Naive B cell (primary cell): ENCODE measurements around the gene ADAM10. TPM values are rescaled to one million over a fixed set of nuclear protein-coding genes. Genes with fewer than 3 reads are reported as not detected.

Experiments
- ATAC-seq, 2 donors: fragments of 150-1000 bp; cut with Tn5 transposase; 2 replicates each; pipeline ENCODE4 v1.10.0; 2021; ENCODE audit warnings: low read depth in 2 of 2, mild to moderate bottlenecking in 2 of 2, moderate library complexity in 2 of 2
- DNase-seq: peaks from one replicate; pipeline ENCODE4 v3.0.0; 2022
- H3K27ac Mint-ChIP-seq, 6 donors: one replicate each; pipeline ENCODE4 v1.8.0; 2020 to 2022; ENCODE audit warnings: mild to moderate bottlenecking in 6 of 6, mixed read lengths in 6 of 6, moderate library complexity in 5 of 6, inconsistent platforms in 2 of 6
- H3K27me3 Mint-ChIP-seq, 3 donors: one replicate each; pipeline ENCODE4 v1.8.0; 2021 to 2022; ENCODE audit warnings: mixed read lengths in 3 of 3, mild to moderate bottlenecking in 1 of 3
- H3K36me3 Mint-ChIP-seq, 2 donors: one replicate each; pipeline ENCODE4 v1.8.0; 2020 to 2022; ENCODE audit warnings: mixed read lengths in 2 of 2, inconsistent platforms in 1 of 2, mild to moderate bottlenecking in 1 of 2
- H3K4me1 Mint-ChIP-seq, 3 donors: one replicate each; pipeline ENCODE4 v1.8.0; 2020 to 2022; ENCODE audit warnings: mixed read lengths in 3 of 3, inconsistent platforms in 1 of 3, mild to moderate bottlenecking in 1 of 3, moderate library complexity in 1 of 3
- H3K4me3 Mint-ChIP-seq, 8 donors: one replicate each; pipeline ENCODE4 v1.8.0; 2020 to 2022; ENCODE audit warnings: mild to moderate bottlenecking in 8 of 8, mixed read lengths in 8 of 8, moderate library complexity in 8 of 8, inconsistent platforms in 2 of 8
- H3K9me3 Mint-ChIP-seq, 7 donors: one replicate each; pipeline ENCODE4 v1.8.0; 2020 to 2022; ENCODE audit warnings: mixed read lengths in 7 of 7, mild to moderate bottlenecking in 5 of 7, inconsistent platforms in 2 of 7, moderate library complexity in 1 of 7
- polyA plus RNA-seq, 6 donors: library from polyadenylated mRNA; unstranded; fragments of 300-500 nt; fragmentation: Illumina TruSeq; gene quantifications; one replicate each; pipeline ENCODE4 v1.2.3, GENCODE V29; 2021; ENCODE audit warnings: low read depth in 6 of 6

ADAM10 gene
- polyA plus RNA-seq, 6 donors from 2014 or later = 112 to 148 (median 126) TPM

DNA sequence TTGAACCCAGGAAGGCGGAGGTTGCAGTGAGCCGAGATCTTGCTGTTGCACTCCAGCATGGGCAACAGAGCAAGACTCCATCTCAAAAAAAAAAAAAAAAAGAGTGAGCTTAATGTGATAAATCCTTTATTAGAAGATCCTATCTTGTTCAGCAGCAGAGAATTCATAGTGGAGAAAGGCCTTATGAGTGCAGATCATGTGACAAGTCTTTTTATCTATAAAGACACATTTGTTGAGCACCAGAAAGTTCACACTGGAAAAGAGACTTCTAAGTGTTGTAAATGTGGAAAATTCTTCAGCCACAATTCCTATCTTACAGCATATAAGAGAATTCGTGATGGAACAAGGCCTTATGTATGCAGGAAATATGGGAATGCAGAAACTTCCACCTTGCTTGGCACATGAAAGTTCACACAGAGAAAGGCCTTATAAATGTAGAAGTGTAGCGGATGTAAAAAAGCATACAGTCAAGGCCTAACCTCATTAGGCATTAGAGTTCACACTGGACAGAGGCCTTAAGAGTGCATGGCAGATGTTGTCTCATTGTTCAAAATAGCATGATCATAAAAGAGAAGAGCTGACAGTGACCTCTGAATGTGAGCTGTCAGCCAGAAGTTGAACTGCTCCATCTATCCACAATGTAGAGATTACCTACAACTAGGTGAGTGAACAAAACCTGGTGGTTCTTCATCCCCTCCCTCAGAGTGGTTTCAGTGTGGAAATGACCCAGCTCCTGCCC, 16.7 kb downstream of the ADAM10 start:
- Mint-ChIP-seq H3K9me3 (no peaks in the 10 kb centered on the region), H3K4me3 (no peak overlapping the region), H3K27ac (peak overlapping the region in 4 of 6 donors; percentile 15 to 74 (median 39)), H3K4me1 (peaks cover 54 to 72% (median 59%) of the 10 kb centered on the region in 3 donors), H3K27me3 (no peaks in the 10 kb centered on the region), H3K36me3 (no peaks in the 10 kb centered on the region)
- DNase-seq (no peak), ATAC-seq (no peak)

DNA sequence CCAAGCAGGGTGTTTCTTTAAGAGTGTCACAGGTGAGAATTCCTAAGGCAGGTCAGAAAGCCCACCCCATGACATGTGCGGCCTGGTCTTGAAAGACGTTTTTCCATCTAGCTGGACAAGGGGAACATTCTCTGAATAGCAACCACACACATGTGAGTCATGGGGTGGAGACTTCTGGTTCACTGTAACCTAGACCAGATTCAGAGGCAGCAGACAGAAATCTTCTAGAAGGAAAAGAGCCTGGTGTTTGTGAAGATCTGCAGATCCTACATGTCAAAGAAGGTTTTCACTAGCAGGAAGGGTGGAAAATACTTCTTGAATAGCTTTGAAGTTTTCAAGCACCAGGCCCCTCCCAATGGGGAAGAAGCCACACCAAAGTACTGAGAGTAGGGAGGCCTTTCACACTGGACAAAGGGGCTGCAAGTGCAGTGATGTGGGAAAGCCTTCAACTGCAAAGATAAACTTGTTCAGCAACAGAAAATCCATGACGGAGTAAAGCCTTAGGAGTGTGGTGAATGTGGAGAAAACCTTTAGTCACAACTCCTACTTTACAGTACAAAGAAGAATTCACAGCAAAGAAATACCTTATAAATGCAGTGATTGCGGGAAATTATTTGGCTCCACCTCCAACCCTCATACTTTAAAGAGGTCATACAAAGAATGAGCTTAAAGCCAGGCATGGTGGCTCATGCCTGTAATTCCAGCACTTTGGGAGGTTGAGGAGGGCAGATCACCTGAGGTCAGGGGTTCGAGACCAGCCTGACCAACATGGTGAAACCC, 17.6 kb downstream of the ADAM10 start:
- Mint-ChIP-seq H3K36me3 (no peaks in the 10 kb centered on the region), H3K4me3 (no peak overlapping the region), H3K9me3 (no peaks in the 10 kb centered on the region), H3K4me1 (peaks cover 48 to 78% (median 56%) of the 10 kb centered on the region in 3 donors), H3K27ac (peak overlapping the region in 4 of 6 donors; percentile 34 to 80 (median 42)), H3K27me3 (no peaks in the 10 kb centered on the region)
- no peak for DNase-seq
- no peak for ATAC-seq

GRCh38 chr15:58726867-58727266, 22.6 kb downstream of the ADAM10 start:
- Mint-ChIP-seq H3K36me3 (no peaks in the 10 kb centered on the region), H3K27ac (peak overlapping the region; percentile 44 to 94 (median 78)), H3K4me3 (peak overlapping the region; percentile 33 to 92 (median 72)), H3K4me1 (peaks cover 45 to 77% (median 57%) of the 10 kb centered on the region in 3 donors), H3K27me3 (no peaks in the 10 kb centered on the region), H3K9me3 (no peaks in the 10 kb centered on the region)
- ATAC-seq (no peak), DNase-seq (no peak)

DNA sequence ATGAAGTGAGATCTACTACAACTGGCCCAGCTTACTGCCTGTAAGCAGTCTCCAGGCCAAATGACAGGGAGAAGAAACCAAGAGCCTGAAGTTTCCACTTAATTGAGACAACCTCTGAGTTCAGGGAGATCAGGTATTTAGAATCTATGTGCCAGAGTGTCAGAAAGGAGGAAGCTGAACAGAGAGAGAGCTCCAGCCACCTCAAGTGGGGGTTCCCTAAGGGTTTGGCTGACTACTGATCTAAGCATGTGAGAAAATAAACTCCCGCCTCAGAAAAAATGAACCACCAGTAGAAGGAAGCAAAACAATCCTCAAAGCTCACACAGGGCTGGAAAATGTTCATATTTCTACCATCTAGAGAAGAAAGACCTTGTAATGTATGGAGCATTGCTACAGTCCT, 25.0 kb downstream of the ADAM10 start:
- DNase-seq = peak; percentile 69
- Mint-ChIP-seq H3K27ac (peak overlapping the region; percentile 1 to 93 (median 91)), H3K27me3 (no peaks in the 10 kb centered on the region), H3K4me3 (peak overlapping the region in 7 of 8 donors; percentile 4 to 67 (median 52)), H3K4me1 (peaks cover 34 to 78% (median 60%) of the 10 kb centered on the region in 3 donors), H3K36me3 (no peaks in the 10 kb centered on the region), H3K9me3 (no peaks in the 10 kb centered on the region)
- ATAC-seq = peak; percentile 96 to 97

- H3K27ac Mint-ChIP-seq = no peak overlapping the region
- ATAC-seq (no peak), DNase-seq (no peak)
- no peak overlapping the region for H3K4me3 Mint-ChIP-seq
- peaks cover 14 to 52% (median 40%) of the 10 kb centered on the region in 3 donors for H3K4me1 Mint-ChIP-seq
- H3K36me3 Mint-ChIP-seq = no peaks in the 10 kb centered on the region
- no peaks in the 10 kb centered on the region for H3K27me3 Mint-ChIP-seq
- H3K9me3 Mint-ChIP-seq = no peaks in the 10 kb centered on the region
These were observed 32.1 kb downstream of the ADAM10 start for GRCh38 chr15:58717357-58717756.

DNA sequence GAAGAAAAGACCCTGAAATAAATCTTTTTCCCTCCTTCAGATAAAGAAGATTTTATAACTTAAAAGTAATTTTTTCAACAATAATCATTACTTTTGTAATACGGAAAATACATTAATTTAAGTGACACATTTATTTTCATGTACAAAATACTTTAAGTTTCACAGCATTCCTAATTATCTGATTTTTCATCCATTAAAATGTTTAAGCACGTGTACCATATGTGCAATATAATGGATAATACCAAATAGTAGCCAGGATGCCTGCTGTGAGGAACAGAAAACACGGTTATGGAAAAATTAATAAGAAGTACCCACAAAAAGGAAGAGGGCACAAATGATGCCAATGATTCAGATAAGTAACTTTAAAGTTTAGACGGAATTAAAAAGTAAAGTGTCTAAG, 33.5 kb downstream of the ADAM10 start:
- DNase-seq (no peak), ATAC-seq (no peak)
- no peak overlapping the region for H3K4me3 Mint-ChIP-seq
- H3K4me1 Mint-ChIP-seq = peaks cover 14 to 43% (median 34%) of the 10 kb centered on the region in 3 donors
- H3K9me3 Mint-ChIP-seq = no peaks in the 10 kb centered on the region
- no peaks in the 10 kb centered on the region for H3K27me3 Mint-ChIP-seq
- peak overlapping the region in 1 of 6 donors; percentile 31 for H3K27ac Mint-ChIP-seq
- H3K36me3 Mint-ChIP-seq = no peaks in the 10 kb centered on the region

- Mint-ChIP-seq H3K27ac (peak overlapping the region; percentile 9 to 57 (median 41)), H3K4me1 (peaks cover 14 to 36% (median 28%) of the 10 kb centered on the region in 3 donors), H3K9me3 (no peaks in the 10 kb centered on the region), H3K27me3 (no peaks in the 10 kb centered on the region), H3K4me3 (peak overlapping the region in 2 of 8 donors; percentile 26 to 61), H3K36me3 (no peaks in the 10 kb centered on the region)
- DNase-seq = peak; percentile 18
- ATAC-seq = peak; percentile 93 to 96
These were observed 34.1 kb downstream of the ADAM10 start for GRCh38 chr15:58715266-58715917.

DNA sequence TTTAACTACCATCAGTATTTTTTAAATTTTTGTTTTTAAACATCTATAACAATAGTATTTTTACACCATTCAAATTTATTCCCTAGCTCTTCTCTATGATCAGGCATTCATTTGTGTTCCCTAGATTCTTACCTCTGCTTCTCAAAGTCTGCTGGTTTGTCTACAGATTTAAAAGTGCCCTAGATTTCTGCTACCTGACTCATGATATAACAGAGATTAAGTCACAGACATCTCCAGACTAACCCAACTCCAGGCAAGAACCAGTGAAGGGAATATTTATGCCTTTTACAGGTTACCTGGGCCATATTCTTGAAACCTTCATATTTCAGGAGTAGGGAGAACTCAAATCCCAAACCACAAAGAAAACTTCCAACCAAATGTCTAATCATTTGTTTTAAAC, 38.8 kb downstream of the ADAM10 start:
- ATAC-seq (no peak), DNase-seq (no peak)
- H3K27me3 Mint-ChIP-seq = no peaks in the 10 kb centered on the region
- H3K36me3 Mint-ChIP-seq = no peaks in the 10 kb centered on the region
- H3K4me3 Mint-ChIP-seq = no peak overlapping the region
- H3K4me1 Mint-ChIP-seq = peaks cover 16 to 47% (median 33%) of the 10 kb centered on the region in 3 donors
- no peak overlapping the region for H3K27ac Mint-ChIP-seq
- H3K9me3 Mint-ChIP-seq = no peaks in the 10 kb centered on the region

- no peak for ATAC-seq
- H3K4me1 Mint-ChIP-seq = peaks cover 24 to 47% (median 42%) of the 10 kb centered on the region in 3 donors
- H3K27me3 Mint-ChIP-seq = no peaks in the 10 kb centered on the region
- peaks cover 0 to 4% (median 0%) of the 10 kb centered on the region in 7 donors for H3K9me3 Mint-ChIP-seq
- peak overlapping the region in 3 of 6 donors; percentile 42 to 85 (median 51) for H3K27ac Mint-ChIP-seq
- H3K4me3 Mint-ChIP-seq = peak overlapping the region in 1 of 8 donors; percentile 75
- H3K36me3 Mint-ChIP-seq = peaks cover 0 to 5% of the 10 kb centered on the region in 2 donors
- DNase-seq = no peak
These were observed 42.1 kb downstream of the ADAM10 start for GRCh38 chr15:58707397-58707796.

DNA sequence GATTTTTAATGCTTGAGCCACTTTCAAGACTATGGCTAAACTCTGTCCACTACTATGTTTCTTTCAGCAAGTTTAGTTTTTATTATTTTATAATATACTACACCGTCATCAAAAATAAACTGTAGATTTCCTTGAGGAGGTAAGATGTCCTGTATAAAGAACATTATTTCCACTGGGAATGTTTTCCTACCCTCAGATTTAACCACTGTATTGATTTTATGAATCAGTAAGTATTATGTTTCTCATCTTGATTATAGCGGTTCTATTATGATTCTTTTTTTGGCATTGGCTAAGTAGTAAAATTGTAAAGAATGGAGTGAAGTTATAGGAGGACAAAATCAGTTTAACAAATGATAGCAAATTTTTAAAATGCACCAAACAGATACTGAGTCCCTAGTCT, 44.4 kb downstream of the ADAM10 start:
- peaks cover 28 to 62% (median 62%) of the 10 kb centered on the region in 3 donors for H3K4me1 Mint-ChIP-seq
- ATAC-seq (no peak), DNase-seq (no peak)
- peaks cover 0 to 9% (median 5%) of the 10 kb centered on the region in 7 donors for H3K9me3 Mint-ChIP-seq
- H3K27me3 Mint-ChIP-seq = no peaks in the 10 kb centered on the region
- peaks cover 7 to 17% of the 10 kb centered on the region in 2 donors for H3K36me3 Mint-ChIP-seq
- H3K27ac Mint-ChIP-seq = no peak overlapping the region
- H3K4me3 Mint-ChIP-seq = no peak overlapping the region

GRCh38 chr15:58704155-58704865, 45.2 kb downstream of the ADAM10 start:
- Mint-ChIP-seq H3K4me3 (peak overlapping the region in 1 of 8 donors; percentile 59), H3K4me1 (peaks cover 30 to 65% (median 58%) of the 10 kb centered on the region in 3 donors), H3K9me3 (peaks cover 0 to 17% (median 8%) of the 10 kb centered on the region in 7 donors), H3K27me3 (no peaks in the 10 kb centered on the region), H3K27ac (peak overlapping the region in 3 of 6 donors; percentile 44 to 70 (median 68)), H3K36me3 (peaks cover 15 to 25% of the 10 kb centered on the region in 2 donors)
- DNase-seq = no peak
- ATAC-seq = no peak

DNA sequence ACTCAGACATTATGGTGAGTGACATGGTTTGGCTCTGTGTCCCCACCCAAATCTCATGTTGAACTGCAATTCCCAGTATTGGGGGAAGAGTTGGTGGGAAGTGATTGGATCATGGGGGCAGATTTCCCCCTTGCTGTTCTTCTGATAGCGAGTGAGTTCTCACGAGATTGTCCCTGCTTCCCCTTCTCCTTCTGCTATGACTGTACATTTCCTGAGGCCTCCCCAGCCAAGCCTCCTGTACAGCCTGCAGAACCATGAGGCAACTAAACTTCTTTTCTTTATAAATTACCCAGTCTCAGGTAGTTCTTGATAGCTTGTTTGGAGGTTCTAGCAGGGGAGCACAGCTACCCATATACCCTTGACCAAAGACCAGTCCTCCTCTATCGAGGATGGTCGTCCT, 45.9 kb downstream of the ADAM10 start:
- Mint-ChIP-seq H3K4me3 (peak overlapping the region in 3 of 8 donors; percentile 24 to 59 (median 53)), H3K9me3 (peaks cover 0 to 24% (median 14%) of the 10 kb centered on the region in 7 donors), H3K27ac (peak overlapping the region in 4 of 6 donors; percentile 68 to 83 (median 74)), H3K27me3 (no peaks in the 10 kb centered on the region), H3K4me1 (peaks cover 33 to 71% (median 64%) of the 10 kb centered on the region in 3 donors), H3K36me3 (peaks cover 22 to 31% of the 10 kb centered on the region in 2 donors)
- ATAC-seq (no peak), DNase-seq (no peak)
